HG03575 (cell line): ENCODE results near the gene LILRB2.
"Not testable (repeated sequence)": the region's sequence is repeated elsewhere in the genome, so short reads cannot be mapped to it uniquely, and the experiment has no call there.

ENCODE experiments used
- ATAC-seq: cut with Tn5 transposase; IDR thresholded peaks from one replicate; pipeline ENCODE4 v1.9.1; 2021; ENCODE audit not compliant: unreplicated experiment, insufficient number of reproducible peaks, low FRiP score; ENCODE audit errors: extremely low read depth

Gene LILRB2

GRCh38 chr19:54252845-54253244 lies 28.1 kb downstream of the LILRB2 start:
- ATAC-seq = no peak

GRCh38 chr19:54252243-54252642 lies 28.7 kb downstream of the LILRB2 start:
- no peak for ATAC-seq

GRCh38 chr19:54248016-54248601 lies 32.8 kb downstream of the LILRB2 start:
- no peak for ATAC-seq

GRCh38 chr19:54247106-54247930 lies 33.6 kb downstream of the LILRB2 start:
- no peak for ATAC-seq

- no peak for ATAC-seq
Measured at GRCh38 chr19:54245936-54246335, 35.0 kb downstream of the LILRB2 start.

GRCh38 chr19:54243809-54244208 lies 37.1 kb downstream of the LILRB2 start:
- ATAC-seq = not testable (repeated sequence)

- ATAC-seq = not testable (repeated sequence)
Measured at GRCh38 chr19:54242646-54243045, 38.3 kb downstream of the LILRB2 start, which contains the start of gene LILRA6. LILRA6 (minus strand) TSS chr19:54242790.

GRCh38 chr19:54242234-54242633 lies 38.7 kb downstream of the LILRB2 start:
- not testable (repeated sequence) for ATAC-seq

- not testable (repeated sequence) for ATAC-seq
Measured at GRCh38 chr19:54240372-54241336, 40.3 kb downstream of the LILRB2 start.

GRCh38 chr19:54239491-54240371 lies 41.2 kb downstream of the LILRB2 start:
- not testable (repeated sequence) for ATAC-seq

GRCh38 chr19:54233941-54234340 lies 47.0 kb downstream of the LILRB2 start:
- ATAC-seq = no peak

- no peak for ATAC-seq
Measured at GRCh38 chr19:54231077-54231931, 49.6 kb downstream of the LILRB2 start.

GRCh38 chr19:54230031-54230430 lies 50.9 kb downstream of the LILRB2 start:
- no peak for ATAC-seq

GRCh38 chr19:54229146-54229545 lies 51.8 kb downstream of the LILRB2 start:
- ATAC-seq = no peak

- ATAC-seq = not testable (repeated sequence)
Measured at GRCh38 chr19:54224619-54225018, 56.3 kb downstream of the LILRB2 start.

GRCh38 chr19:54223937-54224281 lies 57.0 kb downstream of the LILRB2 start:
- ATAC-seq = not testable (repeated sequence)
